ENCODE results near the gene DOK6.

DOK6 gene

DNA sequence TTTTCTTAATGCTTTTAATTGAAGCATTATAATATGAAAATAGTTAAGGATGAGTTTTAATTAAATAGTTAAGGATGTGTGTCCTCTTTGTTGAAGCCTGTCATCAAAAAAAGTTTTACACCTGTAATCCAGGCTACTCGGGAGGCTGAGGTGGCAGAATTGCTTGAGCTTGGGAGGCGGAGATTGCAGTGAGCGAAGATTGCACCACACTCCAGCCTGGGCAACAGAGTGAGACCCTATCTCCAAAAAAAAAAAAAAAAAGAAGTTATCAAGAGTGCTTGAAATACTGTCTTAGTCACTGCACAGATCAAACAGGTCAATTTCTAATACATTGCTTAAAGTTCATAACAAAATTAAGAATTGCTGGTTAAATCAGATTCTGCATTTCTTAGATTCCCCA is 353.4 kb downstream of the DOK6 start:
- no peak for DNase-seq (ENCODE audit: low read depth)

DNA sequence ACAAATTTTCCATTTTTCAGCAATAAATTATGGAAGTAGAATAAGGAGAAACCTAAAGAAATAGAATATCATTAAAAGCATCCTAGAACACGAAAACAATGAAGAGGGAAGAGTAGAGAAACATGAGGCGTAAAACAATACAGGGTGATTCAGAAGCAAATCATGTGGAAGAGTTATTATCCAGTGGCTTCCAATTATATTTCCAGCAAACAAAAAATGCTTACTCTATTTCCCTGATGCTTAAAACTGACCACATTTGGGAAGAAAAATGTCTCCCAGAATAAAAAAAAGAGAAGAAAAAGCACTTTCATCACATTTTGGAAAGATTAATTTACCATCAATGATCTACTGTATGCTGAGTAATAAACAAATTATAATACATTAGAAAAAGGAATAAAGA is 354.4 kb downstream of the DOK6 start:
- no peak for DNase-seq (ENCODE audit: low read depth)

DNA sequence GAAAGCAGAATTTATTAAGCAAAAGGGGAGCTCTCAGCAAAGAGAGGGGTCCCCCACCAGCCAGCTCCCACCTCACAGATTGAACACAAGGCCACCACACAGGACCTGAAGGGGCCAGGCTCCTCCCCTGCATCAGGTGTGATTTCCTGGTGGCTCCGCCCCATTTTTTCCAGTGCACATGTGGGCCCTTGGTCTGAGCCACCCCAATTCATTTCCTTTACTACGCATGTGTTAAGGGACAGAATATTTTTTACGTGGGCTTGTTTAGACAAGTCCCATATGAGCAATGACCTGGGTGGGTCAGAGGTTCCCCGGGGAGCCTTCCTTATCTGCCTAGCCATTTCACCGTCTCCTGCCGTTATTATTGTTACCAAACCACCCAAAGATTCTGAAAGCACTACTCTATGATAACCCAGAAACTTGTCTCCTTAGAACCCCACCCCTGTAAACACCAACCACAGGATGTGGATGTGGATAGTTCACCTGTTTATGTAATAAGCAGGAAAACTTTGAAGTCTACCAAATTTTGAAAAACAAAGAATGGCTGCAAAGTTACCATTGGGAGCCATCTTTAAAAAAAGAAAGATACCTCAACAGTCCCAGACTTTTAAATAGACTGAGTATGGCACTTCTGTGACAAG is 355.3 kb downstream of the DOK6 start:
- no peak for DNase-seq (ENCODE audit: low read depth)

DNA sequence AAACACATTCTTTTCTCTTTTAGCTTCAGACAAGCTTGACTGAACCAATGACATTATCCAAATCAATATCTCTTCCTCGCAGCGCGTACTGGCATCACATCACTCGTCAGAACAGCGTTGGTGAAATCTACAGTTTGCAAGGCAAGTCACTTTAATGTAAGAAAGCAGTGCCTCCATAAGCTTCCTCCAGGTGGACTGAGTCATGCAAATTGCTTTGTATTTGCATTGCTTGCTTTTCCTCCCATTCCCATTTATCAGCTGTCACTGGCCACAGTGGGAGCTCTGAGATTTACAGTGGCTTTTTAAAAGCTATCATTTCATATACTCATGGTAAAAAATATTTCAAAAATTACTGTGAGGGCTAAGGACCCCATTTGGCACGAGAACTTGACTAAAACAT is 357.0 kb downstream of the DOK6 start:
- no peak for DNase-seq (ENCODE audit: low read depth)

DNA sequence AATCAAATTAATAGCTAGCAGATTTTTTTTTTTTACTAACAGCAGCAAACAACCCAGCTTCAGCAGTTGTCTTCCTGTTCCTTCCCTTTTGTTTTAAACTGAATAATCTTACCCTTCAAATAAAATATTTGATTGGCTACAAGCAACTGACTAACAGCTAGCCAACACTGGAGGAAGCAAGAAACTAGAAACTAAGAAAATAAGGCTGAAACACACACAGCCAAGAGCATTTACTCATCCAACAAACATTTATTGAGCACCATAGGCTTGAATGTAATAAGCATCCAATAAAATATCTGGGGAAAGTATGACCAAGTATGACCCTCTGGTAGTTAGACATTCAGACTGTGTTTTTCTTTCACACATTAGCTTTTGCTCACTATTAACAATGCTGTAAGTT is 357.8 kb downstream of the DOK6 start:
- DNase-seq (ENCODE audit: low read depth), result no peak

DNA sequence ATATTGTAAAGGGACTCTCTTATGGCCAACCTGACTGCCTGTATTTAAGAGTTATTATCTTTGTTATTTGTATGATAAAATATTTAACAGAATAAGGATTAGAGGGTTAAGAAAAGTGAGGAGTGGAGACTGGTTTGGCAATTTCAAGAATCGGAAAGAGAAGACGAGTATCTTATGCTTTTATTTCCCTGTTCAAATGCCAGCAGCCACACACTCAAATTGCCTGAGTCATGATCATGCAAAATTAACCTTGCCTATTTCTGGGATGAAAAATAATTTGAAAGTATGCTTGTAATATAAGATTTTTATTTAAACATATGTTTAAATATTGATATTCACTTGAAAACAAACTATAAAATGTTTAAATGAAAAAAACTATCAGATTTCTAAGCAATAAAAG is 358.4 kb downstream of the DOK6 start:
- no peak for DNase-seq (ENCODE audit: low read depth)

DNA sequence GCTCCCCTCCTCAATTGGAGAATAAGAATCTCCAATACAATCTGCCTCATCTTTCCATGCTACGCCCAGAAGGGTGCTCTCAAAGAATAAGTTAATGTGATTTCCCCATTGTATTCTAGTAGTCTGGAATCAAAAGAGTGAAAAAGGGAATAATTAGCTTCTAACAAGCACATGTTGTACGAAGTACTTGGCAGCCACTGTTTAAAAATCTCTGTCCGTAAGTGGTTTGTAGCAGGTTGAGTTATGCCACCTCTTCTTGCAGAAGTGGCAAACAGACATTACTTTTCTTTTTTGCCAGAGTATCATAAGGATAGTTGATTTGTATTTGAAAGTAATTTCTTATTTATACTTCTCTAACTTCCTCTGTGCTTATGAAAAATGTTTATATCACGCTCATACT is 362.3 kb downstream of the DOK6 start:
- DNase-seq (ENCODE audit: low read depth), result no peak

DNA sequence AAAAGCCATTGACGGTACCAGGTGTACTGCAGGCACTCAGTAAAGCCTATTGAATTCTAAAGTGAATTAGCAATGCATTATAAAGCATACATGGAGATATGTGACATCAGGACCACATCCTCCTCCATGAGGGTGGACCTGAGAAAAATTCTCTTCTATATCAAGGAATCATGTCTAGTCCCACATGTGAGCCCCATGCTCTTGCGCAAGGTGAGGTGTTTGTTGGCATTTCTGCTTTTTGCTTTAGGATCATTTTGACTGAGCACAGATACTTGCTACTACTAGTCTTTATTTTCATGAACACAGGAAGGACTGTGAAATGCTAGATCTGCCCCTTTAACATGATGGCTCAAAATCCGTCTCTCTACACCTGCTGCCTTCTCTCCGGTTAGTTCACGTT is 363.1 kb downstream of the DOK6 start:
- no peak for DNase-seq (ENCODE audit: low read depth)

DNA sequence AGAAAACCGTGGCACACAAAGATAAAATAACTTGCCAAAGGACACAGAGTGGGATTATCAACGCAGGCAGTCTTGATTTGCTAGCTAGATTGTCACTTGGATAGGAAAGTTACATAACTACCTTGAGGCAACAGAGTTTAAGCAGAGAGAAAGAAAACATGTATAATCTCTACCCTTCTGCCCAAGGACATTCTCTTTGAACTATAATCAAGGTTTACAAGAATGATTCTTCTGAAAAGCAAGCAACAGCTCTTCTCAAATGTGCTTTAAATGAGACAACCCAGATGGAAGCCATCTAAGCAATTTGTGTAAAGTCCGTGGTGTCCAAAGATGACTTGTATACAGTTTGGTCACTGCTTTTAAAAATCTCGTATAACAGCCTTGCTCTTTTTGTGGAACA is 369.6 kb downstream of the DOK6 start:
- DNase-seq (ENCODE audit: low read depth), result no peak

DNA sequence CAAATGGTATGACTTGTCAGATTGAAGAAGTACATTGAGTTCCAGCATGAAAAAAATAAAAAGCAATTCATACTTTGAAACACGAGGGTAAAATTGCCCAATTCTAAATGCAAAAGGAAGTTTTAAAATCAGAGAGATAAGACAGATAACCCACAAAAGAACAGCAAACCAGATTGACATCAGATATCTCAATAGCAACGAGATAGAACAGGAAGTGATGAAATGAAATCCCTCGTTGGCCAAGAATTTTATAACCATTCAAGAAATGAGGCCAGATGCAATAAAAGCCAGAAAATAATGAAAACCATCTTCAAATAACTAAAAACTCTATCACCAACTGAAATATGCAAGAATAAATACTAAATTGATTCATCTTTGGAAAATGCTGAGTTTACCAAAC is 374.1 kb downstream of the DOK6 start:
- no peak for DNase-seq (ENCODE audit: low read depth)

DNA sequence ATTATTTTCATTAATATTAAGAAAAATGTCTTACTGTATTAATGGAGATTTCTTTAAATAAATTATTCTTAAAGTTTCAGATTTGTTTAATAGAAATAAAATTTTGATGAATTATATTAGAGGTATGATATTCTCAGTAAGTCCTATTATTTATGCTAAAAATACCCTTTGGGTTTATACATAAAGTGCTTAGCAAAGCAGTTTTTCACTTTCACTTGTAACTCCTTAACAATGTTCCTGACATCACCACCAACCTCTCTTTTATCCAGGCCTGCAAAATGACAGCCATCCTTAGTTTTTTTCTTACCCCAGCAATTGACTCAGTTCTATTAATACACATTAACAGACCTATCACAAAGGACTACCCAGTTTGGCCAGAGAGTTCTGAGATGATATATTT is 376.6 kb downstream of the DOK6 start:
- no peak for DNase-seq (ENCODE audit: low read depth)

DNA sequence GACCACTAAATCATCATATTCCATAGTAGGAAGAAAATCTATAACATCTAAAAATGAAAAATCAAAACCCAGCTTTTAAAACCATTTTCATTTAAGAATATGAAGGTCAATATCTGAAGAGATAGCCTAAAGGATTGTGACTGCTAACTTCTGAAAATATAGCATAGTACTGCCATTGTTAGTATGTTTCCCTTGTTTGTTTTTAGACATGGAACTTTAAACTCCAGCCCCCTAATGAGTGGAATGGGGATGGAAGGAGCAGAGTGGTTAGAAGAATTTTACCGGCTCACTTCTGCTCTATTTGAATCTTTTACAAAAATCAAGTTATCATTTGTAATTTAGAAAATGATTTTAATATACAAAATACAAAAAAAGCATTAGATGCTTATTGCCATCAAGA is 378.0 kb downstream of the DOK6 start:
- no peak for DNase-seq (ENCODE audit: low read depth)

DNA sequence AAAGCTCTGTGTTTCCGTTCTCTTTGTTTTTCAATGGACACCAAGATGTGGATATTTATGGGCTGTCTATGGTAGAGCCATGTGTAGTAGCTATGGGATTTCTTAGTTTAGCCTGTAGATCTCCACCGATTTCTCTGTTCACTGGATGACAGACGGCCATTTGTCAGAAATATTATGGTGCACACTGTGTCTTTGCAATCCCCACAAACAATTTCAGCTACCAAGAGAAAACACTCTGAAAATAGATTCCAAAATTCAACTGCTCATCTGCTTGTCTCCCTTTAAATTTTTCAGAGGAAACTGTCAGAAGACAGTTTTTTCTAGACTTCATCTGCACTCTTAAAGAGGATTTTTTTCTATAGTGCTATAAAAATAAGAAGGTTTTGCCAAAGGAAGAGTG is 380.2 kb downstream of the DOK6 start:
- DNase-seq (ENCODE audit: low read depth), result no peak

DNA sequence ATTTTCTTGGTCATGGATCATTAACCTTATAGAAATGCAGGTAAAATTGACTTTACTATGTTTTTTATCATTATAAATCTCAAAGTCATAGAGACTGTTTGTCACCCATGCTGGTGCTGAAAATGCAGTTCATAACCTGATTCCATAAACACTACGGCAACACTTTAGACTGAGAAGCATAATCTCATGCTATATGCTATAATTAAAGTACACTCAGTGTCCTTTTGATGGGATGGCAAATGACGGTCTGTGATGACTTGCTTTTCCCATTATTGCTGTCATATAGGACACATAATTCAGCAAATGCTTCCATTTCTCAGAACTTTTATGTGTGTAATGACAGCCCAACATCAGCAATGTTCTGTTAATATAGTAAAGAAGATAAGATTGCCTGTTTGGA is 384.1 kb downstream of the DOK6 start:
- DNase-seq (ENCODE audit: low read depth), result no peak

DNA sequence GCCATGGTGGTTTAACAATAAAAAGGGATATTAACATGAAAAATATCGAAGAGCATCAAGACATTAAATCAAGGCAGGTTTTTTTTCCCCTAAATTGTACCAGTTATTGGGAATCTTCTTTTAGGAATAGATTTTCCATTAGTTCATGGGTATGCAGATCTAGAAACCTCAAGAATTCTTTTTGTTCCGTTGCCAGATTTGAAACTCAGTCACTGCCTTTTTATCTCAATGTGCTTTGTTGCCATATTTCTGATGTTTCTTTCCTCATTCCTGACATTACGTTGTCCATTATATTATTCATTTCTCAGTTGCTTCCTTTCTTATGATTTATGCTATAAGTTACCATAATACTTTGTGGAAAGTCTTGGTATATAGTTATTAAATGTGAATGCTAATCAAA is 384.8 kb downstream of the DOK6 start:
- DNase-seq (ENCODE audit: low read depth), result no peak

DNA sequence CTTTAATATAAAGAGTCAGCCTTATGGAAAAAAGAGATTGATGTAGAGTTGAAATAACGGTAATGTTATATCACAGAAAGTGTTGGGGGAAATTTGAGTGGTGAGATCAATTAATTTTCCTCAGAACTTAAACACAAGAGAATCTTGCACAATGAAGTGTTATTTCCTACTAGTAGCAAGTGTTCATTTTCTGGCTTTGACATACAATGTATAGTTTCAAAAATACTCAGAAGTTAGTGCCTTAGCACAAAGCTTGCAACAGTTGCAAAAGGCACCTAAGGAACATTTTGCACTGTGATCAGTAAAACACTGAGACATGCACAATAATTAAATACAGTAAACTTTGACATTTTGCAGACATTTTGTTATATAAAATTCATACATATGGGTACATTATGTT is 385.7 kb downstream of the DOK6 start:
- DNase-seq (ENCODE audit: low read depth), result no peak

DNA sequence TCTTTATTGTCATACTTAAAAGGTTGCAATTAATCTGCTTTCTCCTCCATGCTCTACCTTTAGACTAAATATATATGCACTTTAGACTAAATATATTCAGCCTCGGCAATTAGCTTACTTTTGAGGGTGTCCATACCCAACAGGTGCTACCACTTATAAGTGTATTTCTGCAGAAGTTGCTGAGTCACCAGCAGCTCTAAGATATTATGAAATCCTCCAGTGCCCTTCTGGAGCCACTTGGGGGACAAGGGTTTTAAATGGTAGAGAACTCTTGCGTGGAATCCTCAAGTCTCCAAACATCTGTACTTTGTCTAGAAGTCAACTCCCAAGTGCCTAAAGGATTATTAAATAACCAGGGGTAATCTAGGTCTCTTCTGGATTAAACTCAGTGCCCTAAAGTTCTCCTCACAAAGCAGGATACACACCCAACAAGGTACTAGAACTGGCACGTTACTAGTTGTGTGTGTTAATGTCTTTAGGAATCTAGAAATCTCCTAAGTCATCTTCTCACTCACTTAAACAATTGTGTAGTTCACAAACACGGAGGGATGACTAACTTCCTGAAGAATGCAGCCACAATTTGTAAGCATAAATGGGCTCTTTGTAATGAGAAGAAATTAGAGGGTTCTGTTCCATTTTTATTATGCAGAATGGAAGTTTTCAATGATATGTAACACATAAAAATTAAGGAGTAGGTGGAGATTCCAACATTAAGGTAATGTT is 387.3 kb downstream of the DOK6 start:
- no peak for DNase-seq (ENCODE audit: low read depth)

DNA sequence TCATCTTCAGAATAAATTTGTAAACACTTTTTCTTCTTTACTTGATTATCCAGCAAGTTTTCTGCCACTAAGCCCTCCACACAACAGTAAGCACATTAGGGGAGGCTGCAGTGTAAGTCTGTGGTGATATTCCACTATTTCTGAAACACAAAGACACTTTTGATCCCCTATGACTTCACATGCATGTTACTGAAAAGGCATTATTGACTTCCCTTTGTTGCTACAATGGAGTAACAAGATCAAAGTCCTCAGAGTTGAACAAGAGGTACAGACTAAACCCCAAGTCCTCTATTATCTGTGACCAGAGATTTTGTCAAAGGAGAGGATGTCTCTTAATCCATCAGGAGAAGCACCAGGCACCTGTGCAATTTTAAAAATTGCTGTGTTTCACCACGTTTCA is 389.1 kb downstream of the DOK6 start:
- no peak for DNase-seq (ENCODE audit: low read depth)

DNA sequence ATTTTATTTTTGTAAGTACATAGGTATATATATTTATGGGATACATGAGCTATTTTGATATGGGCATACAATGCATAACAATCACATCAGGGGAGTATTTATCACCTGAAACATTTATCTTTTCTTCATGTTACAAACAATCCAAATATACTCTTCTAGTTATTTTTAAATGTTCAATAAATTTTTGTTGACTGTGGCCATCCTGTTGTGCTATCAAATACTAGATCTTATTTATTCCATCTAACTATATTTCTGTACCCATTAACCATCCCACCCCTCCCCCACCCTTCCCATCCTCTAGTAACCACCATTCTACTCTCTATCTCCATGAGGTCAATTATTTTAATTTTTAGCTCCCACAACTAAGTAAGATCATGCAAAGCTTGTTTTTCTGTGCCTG is 390.0 kb downstream of the DOK6 start:
- no peak for DNase-seq (ENCODE audit: low read depth)

DNA sequence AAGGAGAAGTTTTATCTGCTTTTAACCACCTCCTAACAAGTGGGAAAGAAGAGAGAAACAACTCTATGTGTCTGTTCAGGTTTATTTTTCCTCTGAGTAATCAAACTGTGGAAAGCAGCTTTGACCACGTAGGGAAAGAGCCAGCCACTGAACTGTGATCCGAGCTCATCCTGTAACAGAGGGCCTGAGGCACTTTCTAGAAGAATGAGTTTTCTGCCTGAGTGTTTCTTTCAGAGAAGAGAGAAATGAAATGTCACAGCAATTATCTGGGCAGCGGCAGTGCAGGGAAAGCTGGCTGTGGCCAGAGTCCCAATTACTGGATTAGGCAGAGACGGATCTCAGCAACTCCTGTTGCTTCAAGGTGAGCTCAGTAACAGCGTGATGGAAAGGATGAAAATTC is 395.1 kb downstream of the DOK6 start:
- DNase-seq (ENCODE audit: low read depth), result no peak

DNA sequence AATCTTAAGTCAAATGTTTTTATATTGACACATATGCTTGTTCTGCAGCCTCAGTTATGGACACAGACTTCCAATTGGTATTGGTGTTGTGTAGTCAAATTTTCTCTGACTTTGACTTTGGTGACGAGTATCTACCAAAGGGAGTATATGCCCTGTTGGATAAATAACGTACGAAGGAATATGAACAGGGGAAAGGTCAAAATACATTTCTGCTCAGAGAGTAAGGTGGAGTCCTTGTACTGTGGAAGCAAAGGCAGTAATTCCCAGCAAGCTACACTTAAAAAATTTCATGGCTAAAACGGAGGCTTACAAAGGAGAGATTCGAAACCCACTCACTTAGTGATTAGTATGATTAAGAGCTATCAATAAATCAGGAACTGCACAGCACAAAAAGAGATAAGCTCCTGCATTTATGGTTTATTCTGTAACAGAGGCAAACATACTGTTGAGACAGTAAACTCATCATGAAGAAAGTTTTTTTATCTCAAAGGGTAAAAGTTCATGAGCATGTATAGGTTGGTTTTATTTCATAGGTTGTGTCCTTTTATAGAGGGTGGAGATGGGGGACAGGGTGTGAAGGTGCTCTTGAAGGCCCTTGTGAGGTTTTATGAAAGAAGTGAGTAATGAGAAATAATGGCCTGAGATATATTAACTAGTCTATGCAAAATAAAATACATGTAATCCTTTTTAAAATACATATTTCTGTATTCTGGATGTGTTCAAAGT is 404.3 kb downstream of the DOK6 start:
- no peak for DNase-seq (ENCODE audit: low read depth)

DNA sequence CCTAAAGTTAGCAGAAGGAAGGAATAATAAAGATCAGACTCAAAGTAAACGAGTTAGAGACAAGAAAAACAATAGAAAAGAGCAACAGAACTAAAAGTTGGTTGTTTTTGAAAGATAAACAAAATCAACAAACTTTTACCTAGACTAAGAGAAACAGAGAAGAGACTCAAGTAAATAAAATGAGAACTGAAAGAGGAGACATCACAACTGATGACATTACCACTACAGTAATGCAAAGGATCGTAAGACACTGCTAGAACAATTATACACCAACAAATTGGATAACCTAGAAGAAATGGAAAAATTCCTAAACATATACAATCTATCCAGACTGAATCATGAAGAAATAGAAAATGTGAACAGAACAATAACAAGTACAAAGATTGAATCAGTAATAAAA is 407.7 kb downstream of the DOK6 start:
- DNase-seq (ENCODE audit: low read depth), result no peak

DNA sequence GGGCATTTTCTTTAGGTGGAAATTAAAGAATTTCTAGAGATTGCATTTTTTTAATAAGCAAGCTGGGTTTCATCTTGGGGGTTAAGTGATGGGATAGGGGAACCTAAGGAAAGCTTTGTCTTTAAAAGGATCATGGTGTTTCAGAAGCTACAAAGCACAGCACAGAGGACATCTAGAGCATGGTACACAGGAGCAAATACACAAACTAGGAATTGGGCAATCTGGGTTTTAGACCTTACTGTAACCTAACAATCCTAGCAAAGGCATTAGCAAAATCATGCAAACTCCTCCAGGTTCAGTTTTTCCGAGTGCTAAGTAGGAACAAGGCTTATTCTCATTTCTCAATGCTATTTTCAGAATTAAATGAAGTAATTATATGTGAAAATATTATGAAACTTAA is 412.9 kb downstream of the DOK6 start:
- no peak for DNase-seq (ENCODE audit: low read depth)

All from activated gamma-delta T cell treated with anti-CD3 and anti-CD28 coated beads, Interleukin-2, amount 50 U/mL, for 16 hours (primary cell).